NCI-H1436 treated with DMSO at 0.1 percent for 48 hours (cell line): ENCODE results near the gene ACLY.
A peak's percentile ranks its signal among the peaks of the same experiment; 100 is the strongest.
"Not testable (repeated sequence)": the region's sequence is repeated elsewhere in the genome, so short reads cannot be mapped to it uniquely, and the experiment has no call there.

Source experiments
- DNase-seq: peaks from one replicate; lab custom pipeline; 2025; lab: John Stamatoyannopoulos, UW

ACLY gene

GRCh38 chr17:41871789-41872188 lies 47.0 kb downstream of the ACLY start:
- no peak for DNase-seq

- no peak for DNase-seq
Measured at GRCh38 chr17:41870627-41871026, 48.1 kb downstream of the ACLY start.

- no peak for DNase-seq
Measured at GRCh38 chr17:41870097-41870496, 48.7 kb downstream of the ACLY start.

- DNase-seq, result no peak
Measured at GRCh38 chr17:41869426-41869825, 49.3 kb downstream of the ACLY start.

- no peak for DNase-seq
Measured at GRCh38 chr17:41868568-41868967, 50.2 kb downstream of the ACLY start.

GRCh38 chr17:41865596-41865893 lies 53.2 kb downstream of the ACLY start:
- DNase-seq, result no peak

- DNase-seq, result peak; percentile 56
Measured at GRCh38 chr17:41864836-41865595, 53.7 kb downstream of the ACLY start, which contains the start of gene KLHL11. TSS of gene KLHL11 (minus strand) at chr17:41865423. CDS start at chr17:41865370, 53 bp downstream.

- DNase-seq, result no peak
Measured at GRCh38 chr17:41864498-41864835, 54.3 kb downstream of the ACLY start.

- no peak for DNase-seq
Measured at GRCh38 chr17:41863074-41863848, 55.5 kb downstream of the ACLY start.

- DNase-seq, result no peak
Measured at GRCh38 chr17:41860254-41860931, 58.4 kb downstream of the ACLY start.

GRCh38 chr17:41851382-41851781 lies 67.4 kb downstream of the ACLY start:
- not testable (repeated sequence) for DNase-seq

- no peak for DNase-seq
Measured at GRCh38 chr17:41849251-41849990, 69.3 kb downstream of the ACLY start.

GRCh38 chr17:41848788-41849187 lies 70.0 kb downstream of the ACLY start:
- no peak for DNase-seq

GRCh38 chr17:41844971-41845370 lies 73.8 kb downstream of the ACLY start:
- no peak for DNase-seq

- DNase-seq, result not testable (repeated sequence)
Measured at GRCh38 chr17:41840781-41841180, 78.0 kb downstream of the ACLY start.

GRCh38 chr17:41839448-41839847 lies 79.3 kb downstream of the ACLY start:
- DNase-seq, result not testable (repeated sequence)

GRCh38 chr17:41837761-41838538 lies 80.8 kb downstream of the ACLY start, which contains the start of gene KLHL10:
TSS of gene KLHL10 (plus strand) at chr17:41837825. CDS start at chr17:41837933, 108 bp downstream.
- DNase-seq, result no peak

GRCh38 chr17:41836550-41837196 lies 82.1 kb downstream of the ACLY start:
- no peak for DNase-seq

- DNase-seq, result no peak
Measured at GRCh38 chr17:41835800-41836549, 82.8 kb downstream of the ACLY start, which contains the start of gene NT5C3B. TSS of gene NT5C3B (minus strand) at chr17:41836232. CDS start at chr17:41836193, 39 bp downstream.

- DNase-seq, result no peak
Measured at GRCh38 chr17:41835214-41835799, 83.4 kb downstream of the ACLY start.
